Measurements from ENCODE around the gene SPATA32.

Gene SPATA32

DNA sequence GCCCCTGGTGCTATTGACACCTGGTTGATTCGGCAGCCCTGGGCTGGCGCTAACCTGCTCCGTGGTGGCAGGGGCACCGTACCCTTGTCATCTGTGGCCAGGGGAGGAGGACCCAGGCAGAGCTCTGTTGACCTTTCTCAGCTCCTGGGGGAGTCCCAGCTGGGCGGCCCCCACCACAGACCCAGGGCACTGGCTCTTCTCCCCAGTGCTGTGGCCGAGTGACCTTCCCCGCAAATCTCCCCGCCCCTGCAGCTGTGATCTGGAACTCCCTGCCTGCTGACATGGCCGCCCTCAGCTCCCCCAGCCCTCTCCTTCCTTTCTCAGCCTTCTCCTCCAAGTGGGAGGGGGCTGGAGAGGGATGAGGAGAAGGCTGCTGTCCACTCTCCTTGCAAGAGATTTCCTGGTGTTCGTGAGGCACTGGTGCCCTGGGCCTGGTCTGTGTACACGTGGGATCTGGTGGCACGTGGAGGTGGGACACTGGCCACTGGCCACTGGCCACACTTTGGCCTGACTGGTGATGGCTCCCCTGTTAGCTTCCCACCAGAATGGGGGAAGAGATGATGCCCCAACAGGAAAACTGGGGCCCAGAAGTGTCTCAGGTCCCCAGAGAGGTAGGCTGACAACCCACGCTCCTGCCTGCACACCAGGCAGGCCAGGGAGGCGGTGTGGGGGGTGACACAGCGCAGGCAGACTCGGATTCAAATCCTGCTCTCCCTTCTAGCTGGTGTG lies 32.0 kb downstream of the SPATA32 start:
- DNase-seq (ENCODE audit: low read depth in 2 of 2), result no peak

- peak; percentile 55 to 59 for DNase-seq (ENCODE audit: low read depth in 2 of 2)
Observed at GRCh38 chr17:45228763-45229539, 32.9 kb downstream of the SPATA32 start.

- no peak for DNase-seq (ENCODE audit: low read depth in 2 of 2)
Observed at GRCh38 chr17:45227926-45228762, 33.8 kb downstream of the SPATA32 start.

GRCh38 chr17:45227101-45227925 lies 34.6 kb downstream of the SPATA32 start:
- DNase-seq (ENCODE audit: low read depth in 2 of 2), result no peak

GRCh38 chr17:45226576-45226975 lies 35.3 kb downstream of the SPATA32 start:
- no peak for DNase-seq (ENCODE audit: low read depth in 2 of 2)

DNA sequence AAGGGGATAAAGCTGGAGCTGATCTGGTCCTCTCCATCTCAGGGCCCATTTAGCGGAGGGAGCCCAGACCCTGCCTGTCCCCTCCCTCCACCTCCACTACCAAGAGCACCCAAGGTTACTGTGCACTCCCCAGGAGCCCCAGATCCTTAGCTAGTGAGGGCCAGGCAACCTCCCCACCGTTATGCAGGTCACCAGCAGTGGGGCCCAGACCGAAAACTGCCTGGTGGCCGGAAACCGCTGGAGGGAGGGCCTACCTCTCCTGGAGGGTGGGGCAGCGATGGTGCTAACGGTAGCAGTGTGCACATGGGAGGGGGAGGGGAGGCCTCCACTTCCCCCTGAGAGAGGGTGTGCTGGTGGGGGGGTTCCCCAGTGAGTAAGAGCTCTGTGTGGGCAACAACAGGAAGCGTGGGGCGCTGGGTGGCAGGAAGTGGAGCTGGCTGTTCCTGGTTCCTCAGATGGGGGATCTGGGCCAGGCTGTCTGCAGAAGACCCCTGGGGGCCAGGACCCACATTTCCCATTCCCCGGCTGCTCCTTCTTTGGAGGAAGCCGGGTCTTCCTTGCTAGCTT lies 35.8 kb downstream of the SPATA32 start:
- DNase-seq (ENCODE audit: low read depth in 2 of 2), result peak; percentile 84 to 87

- DNase-seq (ENCODE audit: low read depth in 2 of 2), result no peak
Observed at GRCh38 chr17:45225051-45225700, 36.7 kb downstream of the SPATA32 start.

- no peak for DNase-seq (ENCODE audit: low read depth in 2 of 2)
Observed at GRCh38 chr17:45224671-45225050, 37.2 kb downstream of the SPATA32 start.

- DNase-seq (ENCODE audit: low read depth in 2 of 2), result no peak
Observed at GRCh38 chr17:45223539-45224528, 38.1 kb downstream of the SPATA32 start.

GRCh38 chr17:45222996-45223538 lies 38.8 kb downstream of the SPATA32 start:
- DNase-seq (ENCODE audit: low read depth in 2 of 2), result no peak

DNA sequence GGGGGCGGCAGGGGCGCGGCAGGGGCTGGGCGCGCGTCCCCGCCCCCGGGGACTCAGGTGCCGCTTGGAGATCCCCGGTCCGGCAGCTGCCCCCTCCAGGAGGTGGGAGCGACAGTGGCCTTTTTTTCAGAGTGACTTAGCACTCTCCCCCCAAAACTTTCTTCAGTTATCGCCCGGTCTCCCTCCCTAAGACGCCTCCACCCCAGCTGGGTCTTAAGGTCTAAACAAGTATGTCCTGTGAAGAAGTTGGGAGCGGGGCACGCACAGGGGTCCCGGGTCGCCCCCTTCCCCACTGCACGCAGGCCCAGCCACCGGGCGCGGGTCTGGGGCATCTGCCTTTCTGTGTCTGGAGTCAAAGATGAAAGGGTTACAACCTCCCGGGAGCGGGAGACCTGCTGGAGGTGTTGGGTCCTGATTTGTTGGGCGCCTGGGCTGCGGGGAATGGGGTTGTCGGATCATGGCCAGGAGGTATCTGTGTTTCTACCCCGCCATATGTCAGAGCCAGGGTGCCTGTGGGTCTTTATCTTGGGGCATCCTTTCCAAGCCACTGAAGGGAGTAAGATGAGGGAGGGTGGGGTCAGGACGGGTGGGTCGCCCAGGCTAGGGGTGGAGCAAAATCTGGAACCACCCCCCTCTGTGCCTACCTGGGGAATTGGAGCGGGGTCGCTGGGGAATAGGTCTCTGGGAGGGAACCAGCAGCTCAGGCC lies 39.5 kb downstream of the SPATA32 start:
- DNase-seq (ENCODE audit: low read depth in 2 of 2), result no peak

GRCh38 chr17:45222014-45222288 lies 39.9 kb downstream of the SPATA32 start:
- DNase-seq (ENCODE audit: low read depth in 2 of 2), result no peak

DNA sequence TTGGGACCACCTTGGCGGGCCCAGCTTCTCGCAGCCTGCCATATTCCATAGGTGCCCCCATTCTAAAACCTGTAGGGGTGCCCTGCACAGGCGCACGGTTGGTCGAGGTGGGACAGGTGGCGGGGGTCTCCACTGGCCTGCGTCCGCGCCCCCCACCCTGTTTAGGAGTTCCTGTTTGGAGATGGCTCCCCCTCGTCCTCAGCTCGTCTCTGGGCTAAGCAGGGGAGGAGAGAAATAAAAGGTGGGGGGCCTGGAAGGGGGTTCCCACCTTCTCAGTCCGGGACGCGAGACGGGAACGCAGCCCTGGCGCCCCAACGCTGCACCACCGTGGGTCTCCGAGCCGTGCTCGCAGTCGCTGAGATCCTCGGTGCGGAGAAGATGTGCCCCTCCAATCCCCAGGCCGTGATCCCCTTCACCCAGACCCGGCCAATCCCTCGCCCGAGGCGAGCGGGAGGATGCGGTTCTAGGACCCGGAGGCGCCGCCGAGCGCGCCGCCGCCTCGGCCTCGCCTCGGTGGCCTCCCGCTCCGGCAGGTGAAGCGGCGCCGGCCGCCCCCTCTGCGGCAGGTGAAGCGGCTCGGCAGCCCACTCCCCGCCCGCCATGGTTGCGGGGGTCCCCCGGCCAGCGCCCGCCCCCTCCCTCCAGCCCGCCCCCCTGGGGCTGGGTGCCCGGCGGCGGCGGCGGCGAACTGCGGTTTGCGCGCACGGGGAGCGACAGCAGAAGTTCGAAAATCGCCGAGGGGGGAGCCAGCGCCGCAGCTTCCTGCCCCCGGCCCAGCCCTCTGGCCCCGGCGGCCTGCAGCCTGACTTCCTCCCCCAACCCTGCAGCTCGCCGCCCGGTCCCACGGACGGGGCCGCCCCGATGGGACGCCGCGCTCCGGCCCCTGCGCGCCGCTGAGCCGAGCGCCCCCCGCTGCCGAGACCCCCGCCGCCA lies 40.5 kb downstream of the SPATA32 start, which contains the start of gene FMNL1:
FMNL1 (plus strand) TSS at position 805 of the 933 bp plus-strand sequence. CDS start 240 bp downstream, outside the sequence.
- DNase-seq (ENCODE audit: low read depth in 2 of 2), result no peak

- no peak for DNase-seq (ENCODE audit: low read depth in 2 of 2)
Observed at GRCh38 chr17:45220079-45220478, 41.8 kb downstream of the SPATA32 start.

DNA sequence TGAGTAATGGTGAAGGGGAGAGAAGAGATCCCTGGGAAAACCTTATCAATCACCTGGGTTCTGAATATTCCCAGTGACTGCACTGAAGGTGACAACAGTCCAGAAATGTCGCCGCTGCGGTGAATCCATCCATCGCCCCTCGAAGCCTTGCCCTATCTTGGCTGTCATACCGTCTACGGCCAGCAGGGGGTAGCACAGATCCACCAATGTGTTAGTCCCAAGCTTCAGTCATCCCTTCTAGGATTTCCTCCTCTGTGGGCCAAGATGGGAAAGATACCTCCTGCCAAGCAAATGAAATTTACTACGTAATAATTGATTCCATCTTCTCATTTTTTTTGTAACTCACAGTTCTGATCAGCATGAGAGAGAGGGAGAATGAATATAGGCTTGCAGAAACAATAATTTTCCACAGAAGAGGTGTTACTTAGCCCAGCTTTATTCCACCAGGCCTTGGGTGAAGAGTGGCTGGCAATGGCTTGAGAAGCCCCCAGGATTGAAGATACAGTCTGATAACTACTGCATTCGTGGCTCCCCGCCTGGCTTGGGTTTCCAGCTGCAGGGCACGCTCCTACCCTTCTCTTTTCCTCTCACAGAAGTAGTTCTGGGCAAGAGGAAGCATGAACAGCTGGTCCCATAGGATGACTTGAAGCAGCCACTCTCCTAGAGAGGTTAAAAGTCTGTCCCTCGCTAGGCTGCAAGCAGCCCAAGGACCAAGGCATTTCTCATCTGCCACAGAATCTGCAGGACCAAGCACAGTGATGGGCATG lies 42.8 kb downstream of the SPATA32 start:
- peak; percentile 80 to 91 for DNase-seq (ENCODE audit: low read depth in 2 of 2)
